B cell (primary cell): ENCODE results near the gene TBC1D22A.

ENCODE experiments used
- CTCF ChIP-seq: fragments of 200-600 bp; IDR thresholded peaks from one replicate; pipeline ENCODE4 v1.8.0; 2022; ENCODE audit warnings: antibody characterized with exemption, mild to moderate bottlenecking
- EZH2 ChIP-seq: IDR thresholded peaks from 2 replicates; pipeline ENCODE4 v1.6.1; 2012; ENCODE audit warnings: borderline replicate concordance, low read depth, mild to moderate bottlenecking, moderate library complexity, low read length; ENCODE audit not compliant: insufficient read depth, poor library complexity, severe bottlenecking

GRCh38 chr22:46755525-46755924, 6.9 kb upstream of the TBC1D22A start:
- no peak for TF ChIP-seq CTCF
- TF ChIP-seq EZH2, result no peak
